Stimulated activated CD4-positive, alpha-beta T cell treated with anti-CD3 and anti-CD28 coated beads, TNF-alpha, amount 100 ng/mL, for 48 hours (primary cell): Measurements from ENCODE around the gene KCNQ2.

Source experiments
- DNase-seq, 3 donors: peaks; one replicate each; pipeline ENCODE4 v3.0.0-alpha.2; 2020; ENCODE audit warnings: low read depth in 3 of 3

Gene KCNQ2

DNA sequence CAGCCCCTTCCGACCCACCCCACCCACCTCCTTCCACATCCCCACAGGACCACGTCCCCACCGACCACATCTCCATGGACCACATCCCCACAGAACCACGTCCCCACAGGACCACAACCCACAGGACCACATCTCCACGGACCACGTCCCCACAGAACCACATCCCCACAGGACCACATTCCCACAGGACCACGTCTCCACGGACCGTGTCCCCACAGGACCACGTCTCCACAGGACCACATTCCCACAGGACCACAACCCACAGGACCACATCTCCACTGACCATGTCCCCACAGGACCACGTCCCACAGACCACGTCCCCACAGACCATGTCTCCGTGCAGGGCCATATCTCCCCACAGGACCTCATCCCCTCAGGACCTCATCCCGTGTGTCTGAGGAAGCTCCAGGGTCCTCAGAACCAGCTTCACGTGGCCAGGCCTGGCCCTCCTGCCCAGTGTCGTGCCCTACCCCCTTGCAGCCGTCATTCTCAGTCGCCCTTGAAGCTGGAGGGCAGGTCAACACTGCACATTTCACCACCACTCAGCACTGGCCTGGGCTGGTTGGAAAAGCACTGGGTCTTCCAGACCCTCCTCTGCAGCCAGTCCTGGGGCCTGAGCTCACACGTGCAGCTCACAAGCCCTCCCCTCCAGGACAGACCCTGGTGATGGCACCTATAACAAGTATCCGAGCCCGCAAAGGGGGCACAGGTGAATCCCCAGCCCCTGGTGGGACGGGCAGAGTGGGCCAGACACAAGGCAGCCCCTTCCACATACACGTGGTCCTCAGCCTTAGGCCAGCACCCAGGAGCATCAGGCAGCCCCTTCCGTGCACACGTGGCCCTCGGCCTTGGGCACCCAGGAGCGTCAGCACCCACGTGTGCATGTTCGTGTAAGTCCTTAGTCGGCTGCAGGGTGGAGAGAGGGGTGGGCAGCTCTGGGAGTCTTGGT, 115.2 kb downstream of the KCNQ2 start:
- no peak for DNase-seq

DNA sequence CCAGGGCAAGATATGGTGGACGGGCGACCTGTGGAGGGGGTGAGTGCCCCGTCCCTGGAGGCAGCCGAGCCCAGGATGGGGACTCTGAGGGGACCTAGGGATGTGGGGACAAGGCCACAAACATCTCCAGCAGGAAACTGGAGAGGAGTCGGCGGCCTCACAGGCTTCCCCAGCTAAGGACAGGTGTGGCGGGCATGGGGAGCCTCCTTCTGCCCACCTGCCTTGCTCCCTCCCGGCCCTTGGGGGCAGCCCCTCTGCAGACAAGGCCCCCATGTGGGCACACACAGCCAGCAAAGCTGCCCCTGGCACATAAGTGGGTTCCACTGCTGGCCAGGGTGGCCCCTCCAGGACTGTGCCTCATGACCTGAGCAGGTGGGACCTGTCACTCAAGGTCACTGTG, 115.9 kb downstream of the KCNQ2 start:
- DNase-seq = no peak

GRCh38 chr20:63355781-63356295, 116.6 kb downstream of the KCNQ2 start:
- DNase-seq = no peak

GRCh38 chr20:63354636-63355350, 117.7 kb downstream of the KCNQ2 start:
- DNase-seq = no peak

- no peak for DNase-seq
Measured at GRCh38 chr20:63352811-63353221, 119.6 kb downstream of the KCNQ2 start.

DNA sequence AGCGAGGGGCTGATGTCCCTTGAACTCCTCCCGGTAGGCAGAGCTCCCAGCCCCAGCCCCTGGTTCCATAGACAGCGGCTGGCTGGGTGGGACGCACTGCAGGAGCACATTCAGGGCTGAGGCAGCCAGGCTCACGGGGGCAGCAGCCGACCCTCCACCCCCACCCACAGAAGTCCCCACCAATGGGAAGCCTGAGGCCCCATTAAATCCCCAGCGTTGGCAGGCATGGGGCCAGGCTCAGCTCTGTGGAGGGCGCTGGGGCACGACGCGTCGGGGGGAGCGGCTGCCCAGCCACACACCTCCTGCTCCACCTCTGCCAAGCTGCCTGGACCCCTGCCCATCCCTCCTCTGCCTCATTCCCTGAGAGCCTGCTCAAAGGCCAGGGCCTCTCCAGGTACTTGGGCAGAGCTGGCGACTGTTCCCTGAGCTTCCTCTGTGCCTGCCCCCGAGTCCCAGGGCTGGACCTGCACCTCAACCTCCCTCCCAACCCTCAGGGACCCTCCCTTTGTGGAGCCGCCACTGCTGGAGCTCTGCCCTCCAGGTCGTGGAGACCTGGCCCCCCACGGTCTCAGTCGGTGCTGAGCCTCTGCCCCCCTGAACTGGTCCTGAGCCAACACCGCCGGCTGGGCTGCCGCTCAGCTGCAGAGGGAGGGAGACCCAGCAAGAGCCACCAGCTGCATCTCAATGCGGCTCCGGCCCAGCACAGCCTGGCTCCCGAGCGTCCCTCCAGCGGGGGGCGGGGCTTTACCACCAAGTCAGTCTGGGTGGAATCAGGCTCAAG, 120.5 kb downstream of the KCNQ2 start:
- no peak for DNase-seq

- DNase-seq = no peak
Measured at GRCh38 chr20:63351326-63351700, 121.1 kb downstream of the KCNQ2 start.

DNA sequence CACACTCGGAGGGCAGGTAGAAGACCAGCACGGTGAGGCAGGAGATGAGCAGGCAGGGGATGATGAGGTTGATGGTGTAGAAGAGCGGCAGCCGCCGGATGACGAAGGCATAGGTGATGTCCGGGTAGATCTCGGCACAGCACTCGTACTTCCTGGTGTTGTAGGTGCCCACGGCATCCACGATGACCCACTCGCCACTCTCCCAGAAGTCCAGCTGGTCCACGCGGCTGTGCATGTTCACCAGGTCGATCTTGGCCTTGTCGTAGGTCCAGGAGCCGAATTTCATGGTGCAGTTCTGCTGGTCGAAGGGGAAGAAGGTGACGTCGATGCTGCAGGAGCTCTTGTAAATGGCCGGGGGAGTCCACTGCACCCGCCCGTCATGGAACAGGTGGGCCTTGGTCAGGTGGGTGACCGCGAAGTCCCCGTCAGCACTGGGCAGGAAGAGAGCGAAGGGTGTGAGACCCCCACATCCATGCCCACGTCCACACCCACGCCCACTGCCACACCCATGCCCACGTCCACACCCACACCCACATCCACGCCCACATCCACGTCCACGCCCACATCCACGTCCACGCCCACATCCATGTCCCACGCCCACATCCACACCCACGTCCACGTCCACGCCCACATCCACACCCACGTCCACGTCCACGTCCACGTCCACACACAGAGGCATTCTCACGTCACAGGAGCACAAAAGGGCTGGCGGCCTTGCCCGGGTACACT, 121.7 kb downstream of the KCNQ2 start:
- DNase-seq = no peak
